SIG-M5 treated with dmso at 0.1 percent for 504 hours (cell line): ENCODE results near the gene OSBP2.

Source experiments
- DNase-seq: peaks from one replicate; lab custom pipeline; 2025; ENCODE audit not compliant: unreplicated experiment; lab: John Stamatoyannopoulos, UW

Gene OSBP2

DNA sequence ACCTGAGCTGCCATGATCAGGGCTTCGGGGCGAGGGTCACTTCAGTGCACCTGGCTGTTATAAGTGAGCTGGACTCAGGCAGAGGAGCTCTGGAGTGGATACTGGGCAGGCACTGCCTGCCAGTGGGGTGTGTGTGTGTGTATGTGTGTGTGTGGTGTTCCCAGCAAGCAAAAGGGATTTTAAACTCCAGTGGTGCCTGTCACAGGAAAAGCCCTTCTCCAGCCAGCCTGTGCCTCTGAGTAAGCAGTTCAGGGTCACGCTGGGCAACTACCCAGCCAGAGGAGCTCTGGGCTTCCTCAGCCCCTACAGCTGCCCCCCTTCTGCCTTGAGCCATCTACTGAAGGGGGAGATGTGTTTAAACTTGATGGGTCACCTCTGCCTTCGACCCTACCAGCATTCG, 109.0 kb downstream of the OSBP2 start:
- DNase-seq = no peak

DNA sequence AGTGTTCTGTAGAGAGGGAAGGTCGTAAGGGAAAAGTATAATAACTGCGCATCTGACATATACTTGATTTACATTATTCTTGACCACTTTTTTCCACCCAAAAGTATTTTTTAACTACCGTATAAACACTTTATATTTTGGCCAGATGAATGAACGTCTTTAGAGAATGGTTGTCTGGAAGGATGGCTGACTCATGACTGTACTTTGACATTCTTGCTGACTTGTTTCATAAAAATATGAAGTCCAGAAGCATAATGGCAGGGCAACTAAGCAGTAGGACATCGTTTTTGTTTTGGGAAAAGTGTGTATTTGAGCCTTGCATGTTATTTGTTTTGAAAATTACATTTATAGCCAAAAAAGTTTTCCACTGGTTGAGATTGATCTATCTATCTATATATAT, 110.0 kb downstream of the OSBP2 start:
- no peak for DNase-seq

DNA sequence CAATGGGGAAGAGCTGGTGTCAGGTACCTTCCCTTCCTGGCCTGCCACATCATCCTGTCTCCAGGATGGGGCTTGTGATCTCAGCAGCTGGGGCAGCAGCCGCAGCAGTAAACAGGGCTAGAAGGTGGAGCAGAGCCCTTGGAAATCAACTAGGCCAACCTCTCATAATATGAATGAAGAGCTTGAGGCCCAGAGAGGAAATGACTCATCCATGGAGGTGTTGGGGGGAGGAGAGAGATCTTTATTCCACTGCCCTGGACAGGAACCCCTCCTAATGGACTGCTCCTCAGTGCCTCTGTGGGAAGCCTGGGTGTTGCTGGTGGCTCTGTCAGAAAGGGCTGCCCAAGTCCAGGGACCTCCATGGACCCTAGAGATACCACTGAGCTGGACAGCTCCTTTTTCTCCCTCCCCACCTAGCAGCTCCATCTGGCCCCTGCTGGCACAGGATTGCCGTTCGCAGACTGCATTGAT, 111.8 kb downstream of the OSBP2 start:
- DNase-seq = no peak

DNA sequence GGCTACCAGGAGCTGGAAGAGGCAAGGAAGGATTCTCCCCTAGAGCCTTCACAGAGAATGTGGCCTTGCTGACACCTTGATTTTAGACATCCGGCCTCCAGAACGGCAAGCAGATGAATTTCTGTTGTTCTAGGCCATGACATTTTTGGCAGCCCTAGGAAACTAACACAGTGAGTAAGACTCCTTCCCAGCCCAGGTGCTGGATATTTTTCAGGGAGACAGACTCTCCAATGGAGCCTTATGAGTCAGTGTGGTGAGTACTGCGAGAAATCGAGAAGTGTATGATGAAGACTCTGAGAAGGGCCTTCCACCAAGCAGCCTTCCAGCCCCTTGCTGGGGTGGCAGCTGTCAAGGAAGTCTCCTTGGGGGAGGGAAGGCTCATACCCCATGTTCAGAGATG, 114.4 kb downstream of the OSBP2 start:
- DNase-seq = no peak

DNA sequence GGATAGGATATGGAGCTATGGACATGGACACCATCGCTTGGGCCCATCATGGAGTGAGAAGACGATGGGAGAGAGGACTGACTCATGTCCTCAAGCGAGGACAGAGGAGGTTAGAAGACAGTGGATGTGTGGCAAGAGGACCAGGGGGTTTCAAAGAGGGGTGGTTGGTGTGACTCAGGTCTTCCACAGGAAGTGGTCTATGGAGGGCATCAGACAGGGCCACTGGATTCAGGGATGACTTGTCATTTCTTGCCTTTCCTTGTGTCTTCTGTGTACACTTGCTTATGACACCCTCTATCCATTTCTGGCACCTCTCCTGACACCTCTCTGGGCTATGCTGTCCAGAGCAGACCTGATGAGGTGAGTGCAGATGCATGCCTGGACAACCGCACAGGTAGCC, 115.4 kb downstream of the OSBP2 start:
- DNase-seq = no peak

DNA sequence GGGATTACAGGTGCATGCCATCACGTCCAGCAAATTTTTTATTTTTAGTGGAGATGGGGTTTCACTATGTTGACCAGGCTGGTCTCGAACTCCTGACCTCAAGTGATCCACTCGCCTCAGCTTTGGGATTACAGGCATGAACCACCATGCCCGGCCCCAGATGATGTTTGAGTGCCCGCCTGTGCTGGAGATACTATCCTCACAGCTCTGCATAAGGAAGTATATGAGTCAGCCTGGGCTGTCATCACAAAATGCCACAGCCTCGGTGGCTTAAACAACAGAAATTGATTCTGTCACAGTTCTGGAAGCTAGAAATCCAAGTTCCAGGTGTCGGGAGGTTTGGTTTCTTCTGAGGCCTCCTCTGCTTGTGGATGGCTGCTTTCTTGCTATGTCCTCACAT, 119.3 kb downstream of the OSBP2 start:
- no peak for DNase-seq

DNA sequence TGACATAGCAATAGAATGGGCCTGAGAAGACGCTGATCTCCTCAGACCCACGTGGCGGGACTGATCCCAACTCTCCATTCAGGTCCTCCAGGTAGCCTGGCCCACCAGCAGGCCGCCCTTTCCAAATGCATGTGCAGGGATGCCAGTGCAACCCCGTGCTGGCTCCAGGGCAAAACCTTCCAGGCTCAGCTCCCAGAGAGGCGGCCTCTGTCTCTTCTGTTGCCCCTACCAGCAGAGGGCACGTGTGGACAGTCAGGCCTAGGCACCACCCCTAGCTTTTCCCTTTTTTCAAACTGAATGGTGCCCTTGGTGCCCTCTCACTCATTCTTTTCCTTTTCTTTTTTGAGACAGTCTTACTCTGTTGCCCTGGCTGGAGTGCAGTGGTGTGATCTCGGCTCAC, 121.7 kb downstream of the OSBP2 start:
- no peak for DNase-seq

DNA sequence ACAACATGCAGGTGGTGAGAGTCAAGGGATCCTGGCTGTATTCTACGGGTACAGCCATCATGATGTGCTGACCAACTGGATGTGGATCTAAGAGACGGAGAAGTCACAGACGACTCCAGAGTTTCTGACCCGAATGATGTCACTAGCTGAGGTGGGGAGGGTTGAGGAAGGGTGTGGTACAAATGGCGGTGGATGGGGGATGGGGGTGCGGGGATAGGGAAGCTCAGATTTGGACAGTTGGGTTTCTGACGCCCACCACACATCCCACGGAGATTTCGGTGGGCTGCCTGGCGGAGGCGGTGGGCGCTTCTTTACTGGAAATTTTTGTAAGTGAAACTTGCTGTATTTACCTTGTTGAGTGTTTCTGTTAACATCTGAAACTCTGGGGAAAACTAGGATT, 126.7 kb downstream of the OSBP2 start:
- DNase-seq = no peak

DNA sequence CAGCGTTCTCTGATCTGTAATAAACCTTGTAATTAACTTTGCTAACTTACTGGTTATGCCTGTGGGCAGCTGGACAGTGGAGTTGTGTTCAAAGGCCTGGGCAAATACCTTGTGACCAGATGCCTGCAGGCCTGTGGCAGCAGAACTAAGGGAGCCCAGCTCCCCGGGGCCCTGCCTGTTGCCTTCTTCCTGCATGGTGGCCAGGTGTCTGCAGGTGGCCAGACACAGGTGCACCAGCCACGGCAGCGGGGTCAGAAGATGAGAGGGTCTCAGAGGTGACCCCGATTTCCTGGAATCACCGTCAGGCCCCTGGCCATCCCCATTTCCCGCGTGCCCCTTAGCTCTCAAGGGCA, 127.2 kb downstream of the OSBP2 start:
- no peak for DNase-seq

DNA sequence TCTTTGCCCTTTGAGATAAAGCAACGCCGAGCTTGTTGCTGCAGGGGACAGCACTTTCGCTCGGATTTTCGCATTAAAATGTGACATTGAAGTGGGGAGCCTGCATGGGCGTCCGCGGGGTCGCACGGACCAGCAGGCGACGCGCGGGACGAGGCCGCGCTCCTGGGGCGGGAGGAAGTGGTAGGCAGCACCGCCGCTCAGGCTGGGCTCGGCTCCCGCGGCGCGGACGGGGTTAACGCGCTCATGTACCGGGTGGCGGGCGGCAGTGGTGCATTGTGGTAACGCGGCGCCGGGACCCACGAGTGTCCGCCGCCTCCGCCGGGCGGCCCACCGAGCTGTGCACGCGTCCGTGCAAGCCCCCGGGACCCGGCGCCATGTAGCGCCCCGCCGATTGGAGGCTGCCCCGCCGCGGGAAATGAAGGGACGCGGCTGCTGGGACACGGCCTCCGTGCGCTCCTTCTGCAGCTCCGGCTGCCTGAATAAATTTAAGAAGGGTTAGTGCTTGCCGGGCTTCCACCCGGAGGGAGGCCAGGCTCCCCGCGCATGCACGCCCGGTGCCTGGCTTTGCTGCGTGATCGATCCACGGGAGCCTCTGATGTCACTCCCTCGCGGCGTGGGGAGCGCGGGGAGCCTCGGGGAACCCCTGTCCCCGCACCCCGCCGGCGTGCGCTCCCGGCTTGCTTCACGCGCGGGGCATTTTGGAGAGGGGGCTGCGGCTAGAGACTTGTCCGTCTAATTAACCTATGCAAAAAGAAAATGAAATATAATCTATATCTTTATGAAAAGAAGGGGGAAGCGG, 127.7 kb downstream of the OSBP2 start:
- no peak for DNase-seq

DNA sequence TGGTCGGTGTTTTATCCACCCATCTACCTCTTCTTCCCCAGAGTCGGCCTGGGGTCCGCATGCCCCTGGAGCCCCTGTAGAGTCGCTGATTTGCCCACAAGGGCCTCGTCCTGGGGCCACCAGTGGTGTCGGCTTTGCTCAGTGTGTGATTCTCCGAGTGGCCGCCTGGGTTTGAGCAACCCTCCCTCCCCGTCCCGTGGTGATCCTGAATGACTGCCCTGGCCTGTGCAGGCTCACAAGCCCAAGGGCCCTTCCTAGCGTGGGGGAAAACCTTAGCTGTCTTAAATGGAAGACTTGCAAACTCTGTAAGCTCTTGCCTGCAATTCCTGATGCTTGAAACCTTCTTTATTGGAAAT, 128.3 kb downstream of the OSBP2 start:
- no peak for DNase-seq

DNA sequence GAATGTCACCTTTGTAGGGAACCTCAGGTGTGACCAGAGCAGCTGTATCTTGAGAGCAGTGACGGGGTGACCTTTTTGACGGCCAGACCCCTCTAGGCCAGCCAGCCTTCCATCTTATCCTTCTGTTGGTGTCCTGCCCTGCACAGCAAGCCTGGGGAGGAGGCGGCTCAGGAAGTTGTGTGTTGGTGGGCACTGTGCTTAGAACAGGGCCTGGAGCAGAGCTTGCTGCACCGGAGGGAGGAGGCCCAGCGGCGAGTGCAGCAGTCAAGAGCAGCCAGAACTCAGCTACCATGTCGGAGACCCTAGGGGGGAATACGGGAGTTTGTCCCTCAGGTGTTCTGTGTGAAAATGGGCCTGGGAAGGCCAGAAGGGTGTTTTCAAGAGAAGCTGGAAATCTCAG, 129.4 kb downstream of the OSBP2 start:
- DNase-seq = no peak

DNA sequence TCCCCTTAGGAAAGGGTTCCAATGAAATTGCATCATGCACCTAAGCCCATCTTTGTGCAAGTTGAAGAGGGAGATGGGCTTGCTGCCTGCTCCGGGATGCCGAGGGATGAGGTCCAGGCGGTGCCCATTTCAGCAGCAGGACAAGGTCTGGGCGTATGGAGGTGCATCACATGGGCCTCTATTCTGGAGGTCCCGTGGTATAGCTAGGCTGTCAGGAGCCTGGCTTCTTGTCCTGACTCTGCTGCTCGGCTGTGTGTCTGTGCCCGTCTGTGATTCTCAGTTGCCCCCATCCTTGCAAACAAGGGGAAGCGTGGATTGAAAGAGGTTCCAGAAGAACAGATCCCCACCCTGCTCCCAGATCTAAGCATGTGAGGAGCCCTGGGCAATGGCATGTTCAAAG, 130.0 kb downstream of the OSBP2 start:
- no peak for DNase-seq

DNA sequence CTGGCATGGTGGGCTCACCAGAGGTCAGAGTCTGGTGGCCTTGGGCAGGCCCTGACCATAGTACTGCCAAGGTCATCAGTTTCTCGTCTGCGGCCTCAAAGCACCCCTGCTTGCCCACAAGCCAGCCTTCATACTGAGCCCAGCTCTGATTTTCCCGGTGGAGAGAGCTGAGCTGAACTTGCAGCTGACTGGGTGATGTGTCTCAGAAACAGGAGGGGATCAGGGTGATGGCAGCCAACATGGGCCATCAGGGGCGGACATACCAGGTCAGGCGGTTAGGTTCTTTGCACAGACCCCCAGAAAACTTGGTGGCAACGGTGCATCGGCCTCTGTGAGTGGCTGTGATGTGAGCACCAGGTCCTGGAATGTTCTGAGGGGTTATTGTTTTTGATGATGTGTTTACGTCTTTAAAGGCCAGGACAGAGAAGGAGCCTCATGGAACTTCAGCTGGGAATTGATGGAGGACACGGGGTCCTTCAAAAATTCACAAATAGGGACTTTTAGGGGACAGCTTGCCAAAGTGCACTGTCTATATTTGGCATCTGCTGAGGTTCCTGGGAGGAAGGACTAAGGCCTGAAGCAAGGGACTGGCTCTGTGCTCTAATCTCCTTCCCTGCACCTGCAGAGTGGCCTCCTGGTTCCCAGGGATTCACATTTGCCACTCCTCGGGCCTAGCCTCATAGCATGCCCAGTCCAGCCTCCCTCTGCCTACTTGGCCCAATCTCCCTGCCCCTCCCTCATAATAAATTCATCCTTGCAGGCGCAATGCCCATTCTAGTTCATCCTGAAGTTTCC, 131.2 kb downstream of the OSBP2 start:
- no peak for DNase-seq

DNA sequence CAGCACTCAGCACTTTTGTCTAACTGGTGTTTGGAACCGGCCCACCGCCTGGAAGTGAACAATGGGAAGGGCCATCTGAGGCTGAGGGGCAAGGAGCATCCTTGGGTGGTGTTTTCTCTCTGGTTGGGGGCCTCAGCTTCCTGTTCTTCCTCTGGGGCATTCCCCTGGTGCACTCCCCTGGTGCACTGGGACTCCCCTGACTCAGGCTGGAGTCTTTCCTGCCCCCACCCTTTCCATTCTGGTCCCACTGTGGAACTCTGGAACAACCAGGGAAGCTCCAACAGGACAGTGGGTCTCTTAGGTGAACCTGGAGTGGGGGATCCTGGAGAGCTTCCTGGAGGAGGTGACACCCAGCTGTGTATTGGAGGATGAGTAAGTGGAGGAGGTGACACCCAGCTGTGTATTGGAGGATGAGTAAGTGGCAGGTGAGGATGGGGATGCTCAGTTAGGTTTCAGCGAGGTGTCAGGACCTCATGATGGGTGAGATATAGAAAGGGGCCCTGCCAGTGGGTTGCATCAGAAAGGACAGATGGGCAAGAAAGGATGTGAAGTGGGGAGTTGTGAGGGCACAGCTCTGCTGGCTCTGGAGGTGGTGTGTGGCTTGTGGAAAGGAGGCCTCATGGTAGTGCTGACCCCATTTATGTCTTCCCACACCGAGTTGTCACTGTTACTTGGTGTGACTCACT, 132.1 kb downstream of the OSBP2 start:
- DNase-seq = no peak

DNA sequence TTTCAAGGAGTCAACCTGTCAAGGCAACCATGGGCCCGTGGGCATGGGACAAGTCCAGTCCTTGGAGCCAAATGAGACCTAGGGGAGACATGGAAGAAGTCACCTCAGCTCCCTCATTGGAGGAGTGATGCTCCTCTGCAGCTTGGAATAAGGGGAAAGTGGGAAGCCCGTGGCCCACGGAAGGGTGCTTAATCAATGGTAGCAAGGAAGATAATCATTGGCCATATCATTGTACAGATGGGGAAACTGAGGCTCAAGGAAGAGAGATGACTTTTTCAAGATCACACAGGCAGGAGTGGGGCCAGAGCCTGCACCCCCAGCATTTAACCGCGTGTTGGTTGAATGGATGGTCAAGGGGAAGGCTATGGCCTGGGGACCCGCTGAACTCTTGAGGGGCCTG, 133.0 kb downstream of the OSBP2 start:
- no peak for DNase-seq

DNA sequence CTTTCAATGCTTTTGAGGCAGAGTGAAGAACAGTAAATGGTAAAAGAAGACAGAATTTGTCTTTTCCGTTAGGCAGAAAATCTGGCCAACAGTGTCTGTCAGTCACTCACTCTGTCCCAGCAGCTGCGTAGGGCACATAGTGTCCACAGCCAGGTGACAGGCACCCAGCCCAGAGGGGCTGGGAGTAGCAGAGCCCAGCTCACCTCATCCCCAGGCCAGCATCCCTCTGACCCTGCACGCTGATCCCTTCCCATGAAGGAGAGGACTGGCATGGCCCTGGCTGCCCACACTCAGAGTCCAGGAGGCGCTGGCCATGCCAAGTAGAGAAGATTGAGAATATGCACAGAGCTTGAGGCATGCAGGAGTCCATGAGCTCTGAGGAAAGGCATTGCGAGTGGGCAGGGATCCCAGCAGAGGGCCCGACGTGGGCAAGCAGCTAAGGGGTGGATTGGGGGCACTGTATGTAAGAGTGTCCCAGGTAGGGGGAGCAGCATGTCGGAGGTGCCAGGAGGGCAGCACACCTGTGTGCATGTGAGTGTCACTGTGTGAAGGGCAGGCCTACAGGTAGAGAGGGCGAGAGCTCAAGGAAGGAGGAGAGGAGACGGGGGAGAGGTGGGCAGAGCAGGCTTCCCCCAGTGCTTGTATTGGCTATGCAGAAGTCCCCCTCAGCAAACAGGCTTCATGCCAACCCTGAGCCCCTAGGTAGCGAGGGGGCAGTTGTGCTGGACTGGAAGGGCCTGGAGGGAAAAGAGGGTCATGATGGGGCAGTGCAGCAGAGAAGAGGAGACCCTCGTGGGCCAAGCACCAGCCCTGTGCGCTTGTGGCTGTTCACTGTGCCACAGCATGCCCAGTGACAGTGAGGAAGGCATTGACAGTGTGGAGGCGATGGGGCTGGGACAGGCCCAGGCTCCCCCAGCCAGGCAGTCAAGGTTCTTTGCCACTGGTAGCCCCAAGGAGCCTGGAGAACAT, 133.8 kb downstream of the OSBP2 start:
- no peak for DNase-seq

DNA sequence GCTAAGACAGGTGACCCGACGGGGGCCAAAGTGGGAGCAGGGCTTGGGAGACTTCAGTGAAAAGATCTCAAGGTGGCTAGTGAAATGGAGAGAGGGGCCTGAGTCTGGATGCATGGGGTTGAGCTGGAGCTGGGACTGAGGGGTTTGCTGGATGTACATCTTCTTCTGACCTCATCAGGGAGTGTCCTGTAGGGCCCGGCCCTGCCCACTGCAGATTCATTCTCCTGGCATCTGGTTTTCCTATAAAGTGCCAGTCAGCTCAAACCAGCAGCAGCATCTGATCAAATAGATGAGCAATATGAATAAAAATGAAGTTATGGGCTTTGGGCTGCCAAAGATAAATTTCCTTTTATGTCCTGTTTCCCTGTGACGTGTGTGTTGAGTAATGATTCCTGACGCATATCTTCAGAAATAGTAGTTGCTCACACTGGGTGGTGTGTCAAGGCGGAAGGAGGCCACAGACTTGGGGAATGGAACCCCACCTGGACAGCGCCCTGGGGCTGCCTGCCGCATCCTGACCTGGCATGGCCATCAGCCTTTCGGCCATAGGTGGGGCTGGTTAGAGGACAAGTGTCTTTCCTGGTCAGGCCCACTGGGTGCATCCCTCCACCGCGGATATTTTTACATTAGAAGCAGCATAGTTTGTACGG, 135.4 kb downstream of the OSBP2 start:
- no peak for DNase-seq

DNA sequence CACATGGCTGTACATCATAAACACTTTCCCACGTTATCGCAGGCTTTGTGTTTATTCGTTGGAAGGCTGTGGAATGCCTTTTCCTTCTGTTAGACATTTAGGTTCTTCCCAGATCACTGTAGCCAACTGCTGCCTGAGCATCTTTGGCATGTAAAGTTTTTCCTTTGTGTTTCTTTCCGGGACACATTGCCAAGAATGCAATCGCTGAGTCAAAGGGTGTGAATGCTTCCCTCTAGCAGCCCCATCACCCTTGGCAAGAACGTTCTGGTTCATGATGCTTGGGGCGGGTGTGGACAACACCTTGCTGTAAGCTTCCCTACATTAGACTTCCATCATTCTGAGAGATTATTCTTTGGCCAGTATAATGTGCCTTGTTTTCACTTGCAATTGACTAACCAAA, 136.2 kb downstream of the OSBP2 start:
- no peak for DNase-seq

DNA sequence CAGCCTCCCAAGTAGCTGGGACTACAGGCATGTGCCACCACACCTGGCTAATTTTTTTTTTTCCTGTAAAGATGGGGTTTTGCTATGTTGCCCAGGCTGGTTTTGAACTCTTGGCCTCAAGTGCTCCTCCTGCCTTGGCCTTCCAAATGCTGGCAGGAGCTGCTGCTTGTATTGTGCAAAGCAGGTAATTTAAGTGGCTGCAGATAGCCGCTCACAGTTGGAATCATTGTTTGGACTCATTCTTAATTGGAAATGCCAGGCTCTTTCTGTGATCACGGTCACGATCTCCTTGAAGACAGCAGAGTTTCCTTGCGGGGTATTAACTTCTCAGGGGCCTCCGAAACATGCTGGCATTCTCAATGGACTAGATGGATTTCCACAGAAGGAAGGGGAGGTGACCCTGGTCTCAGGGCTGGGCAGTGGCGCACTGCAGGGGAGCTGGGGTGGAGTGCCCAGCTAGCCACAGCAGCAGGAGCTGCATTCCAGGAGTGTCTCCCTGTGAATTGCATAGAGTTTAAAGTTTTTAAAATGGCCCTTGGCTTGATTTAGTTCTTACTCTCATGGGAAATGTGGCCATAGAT, 137.8 kb downstream of the OSBP2 start:
- no peak for DNase-seq
